HCT116 (cell line): ENCODE data around the gene VAPA. TPM values are rescaled to one million over a fixed set of nuclear protein-coding genes. Genes with fewer than 3 reads are reported as not detected.

Experiments used
- ATAC-seq: fragments of 200-7000 bp; cut with Tn5 transposase; 2 replicates; pipeline ENCODE4 v1.9.1; 2020; ENCODE audit warnings: mild to moderate bottlenecking, moderate library complexity
- BruUV-seq: library from RNA; stranded (reverse); fragments of 400-500 nt; replicated peaks from 2 replicates; lab custom pipeline; 2021; lab: Mats Ljungman, UMichigan
- CTCF ChIA-PET: fragments of 300-600 bp; sonication (Branson Sonifier 250); formaldehyde crosslinking; loops from one replicate; lab custom pipeline; 2021; ENCODE audit warnings: antibody characterized with exemption; lab: Charles Lee
- POLR2A ChIA-PET: fragments of 300-600, 350-600 bp; sonication (Branson Sonifier 250); formaldehyde crosslinking; loops from one replicate; lab custom pipeline; 2021; ENCODE audit warnings: antibody characterized with exemption; lab: Charles Lee
- RAD21 ChIA-PET, 2 experiments: fragments of 300-600 bp; sonication (Branson Sonifier 250); formaldehyde crosslinking; loops; one replicate each; lab custom pipeline; 2023; ENCODE audit warnings: low total read pairs in 2 of 2; ENCODE audit not compliant: uncharacterized antibody in 2 of 2, unreplicated experiment in 2 of 2, low non-redundant PET in 1 of 2; lab: Charles Lee
- DNase-seq: peaks from one replicate; pipeline ENCODE4 v3.0.0-alpha.2; 2010; ENCODE audit warnings: low read depth, low spot score
- H2AFZ ChIP-seq: fragments of 200-600 bp; shearing (Covaris generic), sonication (generic); 2 replicates; pipeline ENCODE4 v1.6.1; 2017; ENCODE audit warnings: low read depth, mixed run types, mixed read lengths, antibody characterized with exemption, low read length; ENCODE audit not compliant: poor library complexity, severe bottlenecking
- H3K27ac ChIP-seq: 2 replicates; pipeline ENCODE4 v1.5.1; 2012; ENCODE audit warnings: low read depth, low read length
- H3K27me3 ChIP-seq: fragments of 200-600 bp; sonication (generic); 2 replicates; pipeline ENCODE4 v1.6.1; 2016; ENCODE audit warnings: mixed run types, low read length, mixed read lengths; ENCODE audit not compliant: insufficient read depth
- H3K36me3 ChIP-seq, 2 experiments: fragments of 200-500 bp in 1 of 2; fragments of 200-600 bp in 1 of 2; sonication (Bioruptor generic) in 1 of 2; sonication (generic) in 1 of 2; 2 replicates each; pipeline versions ENCODE4 v1.5.1 to v1.6.1; 2014 to 2016; ENCODE audit warnings: low read length in 2 of 2, inconsistent platforms in 1 of 2, mixed read lengths in 1 of 2, mixed run types in 1 of 2; ENCODE audit not compliant: insufficient read depth in 2 of 2, control insufficient read depth in 1 of 2
- H3K4me1 ChIP-seq, 2 experiments: fragments of 200-600 bp in 1 of 2; sonication (generic) in 1 of 2; 2 replicates each; pipeline versions ENCODE4 v1.5.1 to v1.6.1; 2012 to 2017; ENCODE audit warnings: low read length in 2 of 2, inconsistent platforms in 1 of 2, mild to moderate bottlenecking in 1 of 2, mixed read lengths in 1 of 2, mixed run types in 1 of 2, moderate library complexity in 1 of 2; ENCODE audit not compliant: insufficient read depth in 2 of 2, control insufficient read depth in 1 of 2
- H3K4me2 ChIP-seq: fragments of 200-600 bp; sonication (generic); 2 replicates; pipeline ENCODE4 v1.6.1; 2017; ENCODE audit warnings: mixed run types, low read length, mixed read lengths
- H3K4me3 ChIP-seq, 2 experiments: fragments of 200-600 bp in 1 of 2; sonication (generic) in 1 of 2; replicated peaks in 1 of 2; 2 replicates each; pipeline ENCODE4 v1.5.1; 2011 to 2016; ENCODE audit warnings: low read length in 2 of 2, control low read depth in 1 of 2, low read depth in 1 of 2, mild to moderate bottlenecking in 1 of 2, mixed read lengths in 1 of 2, mixed run types in 1 of 2
- H3K79me2 ChIP-seq: fragments of 200-600 bp; sonication (generic); 2 replicates; pipeline ENCODE4 v1.6.1; 2017; ENCODE audit warnings: mild to moderate bottlenecking, mixed run types, low read length, moderate library complexity, mixed read lengths; ENCODE audit not compliant: insufficient read depth
- H3K9ac ChIP-seq: fragments of 200-600 bp; sonication (generic); 2 replicates; pipeline ENCODE4 v1.6.1; 2016; ENCODE audit warnings: low read length, mixed read lengths
- H3K9me2 ChIP-seq: fragments of 200-600 bp; sonication (generic), shearing (Covaris generic); 2 replicates; pipeline ENCODE4 v1.6.1; 2017; ENCODE audit warnings: mixed run types, mild to moderate bottlenecking, moderate library complexity; ENCODE audit not compliant: insufficient read depth
- H3K9me3 ChIP-seq, 2 experiments: fragments of 200-500 bp in 1 of 2; fragments of 200-600 bp in 1 of 2; sonication (Bioruptor generic) in 1 of 2; sonication (generic) in 1 of 2; 2 replicates each; pipeline ENCODE4 v1.6.1; 2014 to 2017; ENCODE audit warnings: low read length in 2 of 2, mixed read lengths in 2 of 2, inconsistent platforms in 1 of 2, low read depth in 1 of 2, mild to moderate bottlenecking in 1 of 2, mixed run types in 1 of 2, moderate library complexity in 1 of 2; ENCODE audit not compliant: control insufficient read depth in 1 of 2, insufficient read depth in 1 of 2
- H4K20me1 ChIP-seq: fragments of 200-600 bp; sonication (generic), shearing (Covaris generic); 2 replicates; pipeline ENCODE4 v1.6.1; 2017; ENCODE audit warnings: mixed run types, mild to moderate bottlenecking, moderate library complexity; ENCODE audit not compliant: insufficient read depth
- FOSL1 ChIP-seq: IDR thresholded peaks from 2 replicates; pipeline ENCODE4 v1.6.1; 2012; ENCODE audit warnings: low read depth
- RAD21 ChIP-seq: IDR thresholded peaks from 2 replicates; pipeline ENCODE4 v1.6.1; 2012; ENCODE audit warnings: low read depth, mild to moderate bottlenecking
- SIN3A ChIP-seq: IDR thresholded peaks from 2 replicates; pipeline ENCODE4 v1.6.1; 2012; ENCODE audit warnings: low read depth
- TCF7L2 ChIP-seq: IDR thresholded peaks from 2 replicates; pipeline ENCODE4 v1.7.0; 2011; ENCODE audit warnings: borderline replicate concordance, inconsistent platforms; ENCODE audit not compliant: insufficient read depth, insufficient read length; ENCODE audit errors: extremely low read depth
- YY1 ChIP-seq: IDR thresholded peaks from 2 replicates; pipeline ENCODE4 v1.6.1; 2011; ENCODE audit warnings: low read length, low read depth, moderate library complexity, mild to moderate bottlenecking; ENCODE audit not compliant: insufficient replicate concordance; ENCODE audit errors: extremely low read depth
- intact Hi-C: fragments of 100-400 bp; cut with micrococcal nuclease; formaldehyde crosslinking; loops from 2 replicates; pipeline ENCODE4 v1.10.0; 2022
- total RNA-seq: library from RNA; stranded (reverse); gene quantifications from one replicate; pipeline ENCODE4 v1.2.1, GENCODE V29; 2021; ENCODE audit not compliant: unreplicated experiment
- TF ChIP-seq, protein P1 (sequence below), 3 experiments: fragments of 200-600 bp in 1 of 3; sonication (generic) in 1 of 3; IDR thresholded peaks in 2 of 3; conservative IDR thresholded peaks in 1 of 3; 2 replicates each; pipeline ENCODE4 v1.5.1; 2012 to 2017; ENCODE audit warnings: low read depth in 2 of 3, low read length in 2 of 3, antibody characterized with exemption in 1 of 3, borderline replicate concordance in 1 of 3, control low read depth in 1 of 3, mild to moderate bottlenecking in 1 of 3, mixed read lengths in 1 of 3, mixed run types in 1 of 3, moderate library complexity in 1 of 3; ENCODE audit not compliant: insufficient read depth in 1 of 3

VAPA gene
- total RNA-seq, 1 experiment from 2014 or later, result 295 TPM

- no peaks in the 10 kb centered on the region for H3K9me3 ChIP-seq
- no peak overlapping the region for H3K4me2 ChIP-seq
- DNase-seq, result no peak
- H3K36me3 ChIP-seq, result no peaks in the 10 kb centered on the region
- BruUV-seq, result no TSS peak
- no peaks in the 10 kb centered on the region for H3K9me2 ChIP-seq
- no peak overlapping the region for H3K4me3 ChIP-seq
- H4K20me1 ChIP-seq, result no peaks in the 10 kb centered on the region
- no peaks in the 10 kb centered on the region for H3K79me2 ChIP-seq
- ChIA-PET CTCF (no interaction called here), RAD21 (no interaction called here), POLR2A (no interaction called here)
- no peaks in the 10 kb centered on the region for H3K27me3 ChIP-seq
- no peak for TF ChIP-seq YY1
- TF ChIP-seq RAD21, result no peak
- TF ChIP-seq, protein P1, sequence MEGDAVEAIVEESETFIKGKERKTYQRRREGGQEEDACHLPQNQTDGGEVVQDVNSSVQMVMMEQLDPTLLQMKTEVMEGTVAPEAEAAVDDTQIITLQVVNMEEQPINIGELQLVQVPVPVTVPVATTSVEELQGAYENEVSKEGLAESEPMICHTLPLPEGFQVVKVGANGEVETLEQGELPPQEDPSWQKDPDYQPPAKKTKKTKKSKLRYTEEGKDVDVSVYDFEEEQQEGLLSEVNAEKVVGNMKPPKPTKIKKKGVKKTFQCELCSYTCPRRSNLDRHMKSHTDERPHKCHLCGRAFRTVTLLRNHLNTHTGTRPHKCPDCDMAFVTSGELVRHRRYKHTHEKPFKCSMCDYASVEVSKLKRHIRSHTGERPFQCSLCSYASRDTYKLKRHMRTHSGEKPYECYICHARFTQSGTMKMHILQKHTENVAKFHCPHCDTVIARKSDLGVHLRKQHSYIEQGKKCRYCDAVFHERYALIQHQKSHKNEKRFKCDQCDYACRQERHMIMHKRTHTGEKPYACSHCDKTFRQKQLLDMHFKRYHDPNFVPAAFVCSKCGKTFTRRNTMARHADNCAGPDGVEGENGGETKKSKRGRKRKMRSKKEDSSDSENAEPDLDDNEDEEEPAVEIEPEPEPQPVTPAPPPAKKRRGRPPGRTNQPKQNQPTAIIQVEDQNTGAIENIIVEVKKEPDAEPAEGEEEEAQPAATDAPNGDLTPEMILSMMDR (IDR thresholded peaks at IDR 0.05 in 2 of 3, conservative IDR thresholded peaks at IDR 0.05 in 1 of 3; ENCODE audit: borderline replicate concordance in 1 of 3, insufficient read depth in 1 of 3, low read depth in 2 of 3, low read length in 2 of 3), result no peak
- no peak for TF ChIP-seq SIN3A
- TF ChIP-seq TCF7L2, result no peak
- TF ChIP-seq FOSL1, result no peak
- peaks cover 37 to 66% of the 10 kb centered on the region in 2 experiments for H3K4me1 ChIP-seq
- H3K27ac ChIP-seq, result no peak overlapping the region
- H2AFZ ChIP-seq, result no peak overlapping the region
- H3K9ac ChIP-seq, result no peak overlapping the region
- no peak for ATAC-seq
- intact Hi-C loops, result no loop called here
These were observed 39.1 kb upstream of the VAPA start for GRCh38 chr18:9874728-9875127.
